Kidney glomerular epithelial cell (primary cell): ENCODE data around the gene TCF4.
A peak's percentile ranks its signal among the peaks of the same experiment; 100 is the strongest.

Experiments
- DNase-seq: peaks from one replicate; lab custom pipeline; 2025; lab: John Stamatoyannopoulos, UW

The TCF4 gene

DNA sequence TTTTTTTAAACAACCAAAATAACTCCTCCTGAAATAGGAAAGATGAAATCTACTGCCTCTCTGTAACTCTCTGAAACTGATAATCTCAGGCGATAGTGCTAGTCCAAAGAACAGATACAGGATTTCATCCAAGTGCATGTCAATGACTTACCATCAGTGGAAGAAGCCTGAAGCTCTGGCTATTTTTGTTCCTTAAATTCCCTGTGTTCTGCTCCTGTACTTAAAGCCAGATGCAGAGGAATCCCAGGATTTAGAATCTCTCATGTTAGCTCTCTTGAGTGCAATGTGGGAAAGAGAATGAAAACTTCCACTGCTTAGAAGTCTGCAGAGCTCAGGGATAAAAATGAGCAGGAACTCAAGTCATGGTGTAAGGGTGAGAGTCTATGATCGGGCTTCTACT lies 291.9 kb downstream of the TCF4 start:
- DNase-seq, result no peak

DNA sequence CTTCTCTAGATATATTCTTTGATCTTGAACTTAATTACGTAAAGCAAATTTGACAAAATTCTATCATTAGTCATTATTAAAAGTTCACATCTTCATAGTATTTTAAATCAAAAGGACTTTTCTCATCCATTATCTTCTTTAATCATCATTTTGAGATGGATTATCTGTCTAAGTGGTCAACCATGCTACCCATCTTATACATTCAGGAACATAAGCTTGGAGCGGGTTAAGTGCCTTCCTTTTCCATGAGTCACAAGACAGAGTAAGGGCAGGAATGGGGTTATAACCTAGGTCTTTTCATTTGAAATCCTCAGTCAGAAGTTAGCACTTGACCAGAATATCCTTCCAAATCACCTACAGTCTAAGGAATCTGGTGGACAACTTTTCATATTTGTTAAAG lies 297.1 kb downstream of the TCF4 start:
- DNase-seq, result no peak

DNA sequence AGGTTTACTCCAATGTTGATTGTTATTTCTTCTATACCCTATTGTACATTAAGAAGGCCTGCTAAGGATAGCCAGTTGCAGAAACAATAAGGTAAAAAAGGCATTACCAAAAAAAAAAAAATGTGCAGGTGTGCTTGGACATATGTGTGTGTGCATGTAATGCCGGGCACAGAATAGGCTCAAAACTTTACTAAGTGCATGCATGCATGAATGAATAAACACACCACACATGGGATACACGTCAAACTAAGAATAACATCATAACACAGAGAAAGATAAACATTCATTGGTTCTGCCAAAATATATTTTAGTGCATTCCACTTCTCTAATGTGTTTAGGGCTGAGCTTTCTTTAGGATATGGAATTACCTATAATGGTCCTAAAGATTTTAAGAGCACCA lies 298.2 kb downstream of the TCF4 start:
- DNase-seq, result no peak

DNA sequence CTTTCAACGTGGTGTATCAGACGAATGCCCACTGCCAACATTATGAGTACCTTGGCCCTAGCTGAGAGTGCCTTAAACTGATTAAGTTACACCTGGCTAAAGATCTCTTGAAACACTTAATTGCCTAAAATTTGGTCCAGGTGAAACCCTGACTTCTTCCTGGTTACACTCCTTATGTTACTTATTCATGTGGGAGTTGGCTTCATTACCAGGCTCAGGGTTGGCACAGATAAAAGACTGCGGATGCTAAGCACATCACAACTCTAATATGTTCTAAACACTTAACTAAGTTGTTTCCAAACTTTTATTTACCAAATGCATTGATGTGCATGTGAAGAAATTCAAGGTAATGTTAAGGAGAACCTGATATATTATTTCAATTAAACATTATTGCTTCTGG lies 298.9 kb downstream of the TCF4 start:
- no peak for DNase-seq

DNA sequence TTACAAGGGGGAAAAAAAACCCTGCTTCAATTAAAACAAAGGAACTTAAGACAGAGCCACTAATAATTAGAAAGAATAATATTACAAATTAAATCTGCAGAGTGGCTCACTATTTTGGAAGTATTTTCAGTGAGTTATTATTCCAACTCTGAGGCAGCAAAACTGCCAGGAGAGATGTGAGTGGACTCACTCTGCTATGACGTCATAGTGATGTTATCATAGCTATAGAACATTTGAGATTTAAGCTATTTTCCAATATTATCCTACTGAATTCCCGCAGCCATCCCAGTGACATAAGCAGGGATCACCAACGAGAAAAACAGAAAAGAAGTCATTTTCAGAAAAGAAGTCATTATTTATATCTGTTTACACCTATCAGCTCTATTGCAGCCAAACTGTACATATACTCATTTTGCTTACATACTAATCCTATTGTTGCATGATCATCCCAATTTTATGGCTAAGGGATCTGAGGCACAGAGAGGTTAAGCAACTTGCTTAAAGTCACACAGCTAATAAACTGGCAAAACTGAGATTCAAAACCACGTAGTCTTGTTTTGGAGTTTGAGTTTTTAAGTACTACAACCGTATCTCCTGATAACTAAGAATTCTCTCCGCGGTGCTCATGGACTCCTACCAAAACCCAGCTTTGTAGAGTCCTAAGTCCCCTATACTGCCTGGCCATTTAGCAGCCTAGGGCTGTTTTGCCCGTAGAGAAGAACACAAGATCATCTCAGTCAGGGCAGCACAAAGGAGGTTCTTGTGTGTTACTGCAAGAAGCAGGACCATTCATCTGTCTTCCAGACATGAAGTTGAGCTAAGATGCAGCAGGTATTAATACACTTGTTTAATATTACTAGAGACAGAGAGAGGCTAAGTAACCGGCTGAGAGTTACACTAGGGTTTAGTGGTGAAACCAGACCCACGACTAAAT lies 299.8 kb downstream of the TCF4 start:
- DNase-seq, result no peak

DNA sequence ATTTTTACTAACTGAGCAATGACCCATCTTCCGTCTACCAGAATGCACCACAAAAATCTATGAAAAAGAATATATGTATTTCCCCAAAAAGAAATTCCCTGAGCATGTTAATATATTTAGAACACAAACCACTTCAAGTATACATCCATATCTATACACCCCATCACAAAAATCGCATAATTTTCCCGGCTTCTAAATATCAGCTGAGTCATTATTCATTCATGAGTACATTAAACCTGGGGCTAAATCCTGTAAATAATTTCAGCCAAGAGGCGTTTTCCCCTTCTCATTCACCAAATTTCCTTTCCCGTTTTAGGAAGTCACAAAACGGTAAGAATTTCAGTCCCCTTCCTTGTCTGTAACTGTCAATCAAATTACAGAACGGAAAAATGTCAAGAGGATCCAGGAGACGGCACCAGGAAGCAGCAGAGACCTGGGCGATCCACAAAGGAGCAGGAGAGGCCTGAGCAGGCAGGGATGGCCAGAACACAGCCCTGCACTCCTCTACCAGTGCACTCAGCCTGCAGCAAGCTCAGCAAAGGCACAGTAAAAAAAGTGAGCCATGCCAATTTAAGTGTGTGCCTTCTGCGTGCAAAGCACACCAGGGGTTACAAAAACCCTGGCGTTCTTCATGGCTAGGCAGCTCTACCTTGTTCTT lies 300.7 kb downstream of the TCF4 start:
- DNase-seq, result no peak

DNA sequence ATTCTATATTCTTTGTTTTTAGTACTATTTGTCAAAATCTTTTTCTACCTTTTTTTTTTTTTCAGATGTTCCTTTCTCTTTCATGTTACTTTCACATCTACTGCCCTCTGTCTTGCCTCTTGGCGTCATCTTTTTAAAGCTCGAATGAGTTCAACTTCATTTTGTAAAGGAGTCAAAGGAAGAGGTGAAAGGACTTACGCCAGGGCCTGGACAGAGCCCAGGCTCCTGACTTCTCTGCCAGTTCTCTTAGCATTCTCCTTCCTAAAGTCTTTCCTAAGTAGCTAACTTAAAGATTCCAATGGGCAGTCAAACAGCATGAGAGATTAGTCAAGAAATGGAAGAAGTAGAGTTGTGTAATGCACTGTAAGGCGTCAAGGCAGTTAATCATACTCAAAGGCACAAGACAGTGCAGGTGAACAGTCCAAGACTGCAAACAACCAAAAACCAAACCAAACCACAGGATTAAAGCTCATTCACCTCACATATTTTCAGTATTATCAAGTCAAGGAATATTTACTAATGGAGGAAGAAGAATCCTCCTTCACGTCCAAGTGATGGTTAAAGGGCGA lies 301.7 kb downstream of the TCF4 start:
- no peak for DNase-seq

DNA sequence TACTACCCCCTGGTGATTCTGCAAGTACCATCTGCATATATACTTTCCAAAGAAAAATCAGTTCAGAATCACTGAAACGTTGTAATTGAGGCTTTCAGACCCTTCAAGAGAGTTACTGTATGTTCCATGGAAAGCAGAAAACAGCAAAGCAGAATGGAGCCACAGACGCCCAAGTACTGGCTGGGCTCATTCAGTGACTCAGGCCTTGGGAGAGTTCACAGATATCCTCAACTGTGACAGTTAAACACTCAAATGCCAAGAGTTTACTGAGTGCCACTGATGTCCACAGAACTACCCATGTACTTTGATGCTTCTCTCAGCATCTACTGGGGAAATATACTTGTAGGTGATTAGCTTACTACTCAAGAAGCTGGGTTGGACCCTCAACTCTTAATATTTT lies 303.4 kb downstream of the TCF4 start:
- DNase-seq, result no peak

DNA sequence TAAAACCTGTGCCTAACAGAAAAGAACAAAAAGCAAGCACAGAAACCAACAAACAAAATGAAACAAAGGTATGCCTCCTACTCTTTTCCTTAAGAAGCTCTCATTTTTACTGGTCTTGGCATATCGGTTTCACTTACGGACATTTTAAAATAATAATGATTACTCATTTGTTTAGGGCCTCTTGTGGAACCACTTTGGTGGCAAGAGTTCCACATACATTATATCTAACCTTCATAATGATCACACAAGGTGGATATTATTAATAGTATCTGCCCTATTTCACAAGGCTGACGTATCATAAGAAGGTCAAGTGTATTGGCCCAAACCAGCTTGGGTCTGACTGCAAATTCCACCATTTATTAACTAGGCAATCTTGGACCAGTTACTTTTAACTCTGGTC lies 304.7 kb downstream of the TCF4 start:
- DNase-seq, result no peak

DNA sequence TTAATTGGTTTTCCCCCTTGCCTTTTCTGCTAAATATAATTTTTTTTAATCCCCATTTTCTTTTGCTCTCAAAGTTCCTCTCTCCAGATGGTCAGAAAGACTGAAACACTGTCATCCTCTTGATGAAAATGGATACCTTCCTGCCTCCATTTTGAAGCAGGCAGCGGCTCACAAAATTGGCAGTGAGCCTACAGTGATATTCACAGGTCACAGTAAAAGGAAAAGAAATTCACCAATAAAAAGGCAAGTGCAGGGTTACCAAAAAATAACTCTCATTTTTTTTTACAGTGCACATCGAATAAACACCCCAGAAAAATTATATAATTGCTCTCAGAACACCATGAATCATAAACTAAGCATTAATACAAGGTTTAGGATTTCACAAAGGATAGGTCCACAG lies 307.5 kb downstream of the TCF4 start:
- no peak for DNase-seq

DNA sequence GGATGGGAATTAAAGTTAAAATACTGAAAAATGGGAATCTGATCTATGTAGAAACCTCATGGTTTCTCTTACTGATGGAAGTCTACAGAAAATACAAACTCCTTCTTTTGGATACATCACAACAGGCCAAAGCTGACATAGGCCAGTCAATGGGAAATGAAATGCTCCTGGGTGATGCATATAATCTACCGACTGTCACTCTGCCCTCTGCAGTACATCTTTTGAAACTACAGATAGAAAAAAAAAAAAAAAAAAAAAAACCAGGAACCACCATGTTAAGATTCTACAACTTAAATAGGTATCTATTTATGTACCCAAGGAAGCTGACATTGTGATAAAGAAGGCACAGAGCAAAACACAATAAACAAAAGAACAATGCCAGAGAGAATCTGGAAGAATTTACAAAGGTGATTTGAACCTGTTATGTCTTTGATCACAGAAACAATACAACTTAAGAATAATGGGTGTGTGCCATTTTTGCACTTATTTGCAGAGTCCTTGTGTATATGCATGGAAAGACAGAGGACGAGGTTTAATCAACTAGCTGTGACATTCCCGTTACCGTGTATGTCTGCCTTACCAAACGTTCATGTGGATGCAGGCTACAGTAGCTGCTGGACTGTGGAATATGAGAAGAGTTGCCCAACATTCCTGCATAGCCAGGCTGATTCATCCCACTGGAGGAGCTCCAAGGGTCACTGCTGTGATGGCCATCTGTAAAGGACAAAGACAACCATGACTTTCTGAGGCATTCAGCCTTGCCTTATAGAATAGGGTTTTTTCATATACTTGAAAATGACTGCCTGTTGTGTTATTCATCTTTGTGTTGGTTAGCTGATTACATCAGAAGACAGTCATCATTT lies 312.7 kb downstream of the TCF4 start:
- no peak for DNase-seq

DNA sequence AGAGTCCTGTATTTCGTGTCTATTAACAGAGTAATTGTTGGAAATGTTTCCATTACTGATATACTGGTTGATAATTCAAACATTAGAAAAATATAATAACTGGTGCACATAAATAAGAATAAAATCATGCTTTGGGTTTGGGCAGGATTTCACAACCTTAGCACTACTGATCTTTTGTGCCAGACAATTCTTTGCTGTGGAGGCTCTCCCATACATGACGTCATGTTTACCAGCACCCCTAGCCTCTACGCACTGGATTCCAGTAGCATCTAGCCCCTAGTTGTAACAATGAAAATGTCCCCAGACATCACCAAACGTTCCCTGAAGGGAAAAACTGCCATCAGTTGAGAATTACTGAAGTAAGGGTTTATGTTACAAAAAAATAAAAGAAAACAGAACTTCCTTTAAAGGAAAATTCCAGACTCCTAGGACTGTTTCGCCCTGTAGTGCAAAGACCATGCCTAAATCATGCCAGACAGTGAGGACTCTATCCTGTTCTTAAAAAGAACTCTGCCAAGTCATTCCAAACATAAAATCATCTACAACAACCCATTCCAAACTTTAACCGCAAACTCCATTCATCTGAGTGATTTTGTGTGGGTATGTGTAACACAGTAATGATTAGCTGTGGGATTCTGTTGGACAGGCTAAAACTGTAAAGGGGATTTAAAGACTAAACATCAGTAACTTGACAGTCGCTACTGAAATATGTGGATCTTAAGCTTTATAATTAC lies 315.3 kb downstream of the TCF4 start:
- DNase-seq, result no peak

DNA sequence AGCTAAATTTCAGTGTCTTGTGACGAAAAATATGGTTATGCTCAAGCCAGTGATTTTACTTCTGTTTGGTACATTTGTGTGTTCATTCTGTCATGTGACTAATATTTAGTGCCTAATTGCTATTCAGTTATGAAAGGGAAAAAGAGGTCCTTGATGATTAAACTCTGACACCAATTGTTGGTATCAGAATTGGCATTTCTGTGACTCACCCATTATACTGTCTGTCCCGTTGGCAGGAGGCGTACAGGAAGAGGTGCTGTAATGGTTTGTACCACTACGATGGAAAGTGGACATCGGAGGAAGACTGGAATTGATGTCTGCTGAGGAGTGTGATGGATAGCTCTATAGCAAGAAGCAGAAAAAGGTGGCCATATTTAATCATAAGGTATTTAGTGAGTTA lies 318.4 kb downstream of the TCF4 start:
- no peak for DNase-seq

DNA sequence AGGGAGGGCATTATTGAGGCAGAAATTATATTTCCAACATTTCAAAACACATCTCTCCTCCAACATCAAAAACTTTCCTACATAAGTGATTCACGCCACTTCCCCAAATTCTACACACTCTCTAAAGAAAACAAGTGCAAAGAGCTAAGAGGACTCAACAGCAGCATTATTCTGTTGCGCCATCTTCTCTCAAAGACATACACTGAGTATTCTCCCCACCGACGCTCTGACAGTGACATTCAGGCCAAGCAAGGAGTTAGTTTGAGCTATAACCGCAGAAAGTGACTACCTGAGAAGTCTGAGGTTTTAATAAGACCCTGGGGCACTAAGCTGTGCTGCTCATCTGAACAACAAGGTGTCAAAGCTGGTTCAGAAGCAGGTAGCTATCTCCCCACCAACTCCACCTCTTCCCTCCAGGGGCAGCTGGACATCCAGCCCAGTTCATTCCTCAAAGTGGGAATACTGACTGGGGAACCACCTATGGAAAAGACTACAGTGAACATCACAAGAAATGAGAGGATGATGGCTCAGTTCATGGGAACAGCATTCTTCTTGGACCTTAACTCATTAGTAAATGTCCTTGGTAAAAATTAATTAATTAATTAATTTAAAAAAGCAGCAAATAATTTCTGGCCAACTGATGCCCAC lies 319.2 kb downstream of the TCF4 start:
- no peak for DNase-seq

DNA sequence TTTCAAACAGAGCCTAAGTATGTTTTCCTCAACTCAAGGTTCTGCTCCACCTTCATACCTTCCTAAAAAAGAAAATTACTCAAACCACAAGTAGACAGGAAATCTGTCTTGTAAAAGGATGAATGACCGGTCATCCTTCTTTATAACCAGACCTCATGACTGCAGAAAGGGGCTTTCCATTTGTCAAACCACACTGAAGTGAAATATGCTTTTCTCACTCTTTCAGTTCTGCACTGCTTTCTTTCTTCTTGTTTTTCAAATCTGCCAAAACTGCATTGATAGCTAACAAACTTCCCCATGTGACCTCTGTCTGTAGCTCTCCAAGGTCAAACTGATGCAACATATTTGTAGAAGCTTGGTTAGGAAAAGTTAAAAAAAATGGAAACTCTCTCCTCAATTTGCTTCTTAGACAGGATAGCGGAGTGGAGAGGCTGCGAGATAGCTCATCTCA lies 319.8 kb downstream of the TCF4 start:
- DNase-seq, result no peak

DNA sequence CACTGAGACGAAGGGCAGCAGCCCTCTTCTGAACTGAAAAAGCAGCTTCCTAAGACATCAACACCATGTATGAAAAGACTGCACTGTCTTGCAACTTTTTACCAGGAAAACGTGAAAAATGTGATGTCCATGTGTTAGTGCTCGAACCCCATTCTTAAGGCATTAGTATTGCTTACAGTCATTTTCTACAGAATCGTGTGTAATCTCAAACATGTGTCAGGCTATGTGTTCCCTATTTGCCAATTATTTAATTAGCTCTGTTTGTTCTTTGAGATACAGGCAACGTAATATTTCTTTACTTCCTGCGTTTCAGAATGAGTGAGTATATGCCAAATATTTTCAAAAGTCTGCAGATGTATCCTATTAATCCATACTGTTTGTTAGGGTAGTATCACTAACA lies 321.0 kb downstream of the TCF4 start:
- no peak for DNase-seq

DNA sequence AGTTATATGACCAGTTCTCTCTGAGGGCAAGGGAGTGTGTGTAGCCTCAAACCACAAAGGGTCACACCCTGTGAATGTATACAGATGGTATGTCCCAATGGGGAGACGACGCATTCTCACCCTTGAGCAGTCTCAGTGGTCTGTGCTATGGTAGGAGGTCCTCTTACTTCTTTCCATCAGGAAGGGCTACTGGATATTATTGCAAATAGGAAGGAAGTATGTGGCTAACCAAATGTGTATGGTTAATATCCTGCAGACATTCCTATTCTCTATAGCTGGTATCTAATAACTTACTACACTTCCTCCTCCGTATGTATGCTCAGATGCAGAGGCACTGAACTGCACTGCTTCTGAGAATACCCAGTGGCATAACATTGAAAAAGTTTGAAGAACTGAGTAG lies 322.0 kb downstream of the TCF4 start:
- no peak for DNase-seq

DNA sequence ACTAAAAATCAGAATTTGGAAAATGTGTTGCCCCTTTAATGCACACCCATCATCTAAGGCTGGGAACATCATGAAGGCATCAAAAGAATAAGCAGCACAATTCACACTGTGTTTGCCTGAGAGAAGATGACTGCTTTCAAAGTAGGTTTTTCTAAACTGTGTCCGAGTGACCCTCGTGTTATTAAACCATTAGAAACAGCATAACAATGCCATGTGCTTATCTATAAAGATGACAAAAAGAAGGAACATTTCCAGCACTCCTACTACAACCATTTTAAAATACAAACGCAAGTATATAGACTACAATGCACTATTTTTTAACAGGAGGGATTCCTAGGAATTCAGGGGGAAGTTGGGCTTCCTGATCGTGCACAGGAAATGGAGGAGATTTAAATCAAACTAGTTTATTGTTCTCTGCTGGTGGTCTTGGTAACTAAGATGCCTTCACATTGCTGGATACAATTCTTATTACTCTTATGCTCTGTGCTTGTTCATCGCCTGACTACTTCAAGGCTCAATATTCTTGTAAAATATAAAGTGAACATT lies 322.8 kb downstream of the TCF4 start:
- DNase-seq, result no peak

DNA sequence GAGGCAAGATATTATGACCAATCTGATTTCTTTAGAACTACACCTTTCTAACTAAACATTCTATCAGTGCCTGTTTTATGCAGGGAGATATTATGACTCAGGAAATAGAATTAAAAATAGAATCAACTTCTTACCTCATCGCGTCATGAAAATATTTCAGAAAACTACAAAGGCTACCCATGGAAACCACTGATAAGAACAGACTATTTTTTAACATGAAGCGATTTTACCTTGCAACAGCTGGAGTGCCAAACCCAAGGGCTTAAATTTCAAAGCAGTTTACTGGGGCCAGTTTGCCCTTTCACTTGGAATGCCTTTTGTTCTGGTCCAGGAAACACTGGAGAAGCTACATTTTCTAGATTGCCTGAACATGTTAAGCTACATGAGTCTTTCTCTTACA lies 323.9 kb downstream of the TCF4 start:
- peak; percentile 57 for DNase-seq

DNA sequence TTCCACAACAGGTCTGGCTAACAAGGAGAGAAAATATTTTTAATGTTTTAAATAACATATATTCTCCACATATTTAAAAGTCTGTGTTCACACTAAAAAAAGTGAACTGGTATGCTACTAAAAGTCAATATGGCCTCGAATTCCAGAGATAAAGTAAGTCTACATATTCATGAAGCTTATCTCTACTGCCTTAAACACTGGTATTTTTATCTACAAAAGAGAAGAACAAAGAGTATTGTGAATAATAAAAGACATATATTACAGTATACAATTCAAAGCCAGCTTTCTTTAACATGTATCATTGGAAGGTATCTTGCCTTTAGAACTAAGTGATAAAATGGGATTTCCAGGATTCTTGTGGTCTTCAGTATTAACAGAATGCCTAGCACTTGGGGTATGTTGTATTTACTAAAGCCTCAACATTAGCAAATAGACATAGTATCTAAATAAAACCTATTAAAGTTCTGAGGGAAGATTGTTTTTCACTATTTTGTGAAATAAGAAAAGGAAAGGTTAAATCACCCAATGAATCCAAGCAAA lies 325.9 kb downstream of the TCF4 start:
- no peak for DNase-seq
